RPMI8226 (cell line): ENCODE data around the gene BCAN.

Experiments
- DNase-seq: peaks from one replicate; pipeline ENCODE4 v3.0.0-alpha.2; 2015

The BCAN gene

DNA sequence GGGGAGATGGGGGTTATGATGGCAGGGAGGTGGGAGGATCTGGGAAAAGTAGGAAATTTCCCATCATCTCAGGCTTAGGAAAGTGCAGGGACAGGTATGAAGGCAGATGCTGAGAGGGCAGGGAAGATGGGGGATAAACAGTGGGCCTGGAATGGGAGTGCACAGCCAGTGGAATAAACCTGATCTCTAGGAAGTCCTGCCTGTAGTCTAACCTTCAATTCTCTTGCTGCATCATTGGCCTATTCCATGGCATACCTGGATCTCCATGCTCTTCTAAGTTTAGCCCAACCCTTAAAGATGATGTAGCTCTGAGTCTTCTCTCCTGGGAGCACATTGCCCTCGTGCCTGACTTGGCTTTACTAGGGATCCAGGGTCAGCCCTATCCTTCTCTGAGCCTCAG, 2.7 kb downstream of the BCAN start:
- DNase-seq = no peak

DNA sequence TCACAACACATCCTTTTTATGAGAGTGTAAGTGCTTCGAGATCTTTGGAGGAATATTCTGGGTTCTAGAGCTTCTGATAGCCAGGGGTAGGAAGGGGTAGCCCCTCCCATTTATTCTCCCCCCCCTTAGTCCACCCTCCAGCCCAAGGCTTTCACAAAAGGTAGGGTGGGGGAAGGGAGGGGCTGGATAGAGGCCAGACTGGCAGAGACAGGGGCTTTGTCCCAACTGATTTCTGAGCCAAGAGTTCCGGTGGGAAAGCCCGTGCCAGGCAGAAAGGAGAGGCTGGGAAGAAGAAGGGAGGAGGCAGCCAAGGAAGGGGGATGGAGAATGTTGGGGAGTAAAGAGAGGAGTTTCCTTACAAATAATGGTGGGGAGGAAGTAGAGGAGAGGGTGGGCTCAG, 3.1 kb downstream of the BCAN start:
- no peak for DNase-seq

DNA sequence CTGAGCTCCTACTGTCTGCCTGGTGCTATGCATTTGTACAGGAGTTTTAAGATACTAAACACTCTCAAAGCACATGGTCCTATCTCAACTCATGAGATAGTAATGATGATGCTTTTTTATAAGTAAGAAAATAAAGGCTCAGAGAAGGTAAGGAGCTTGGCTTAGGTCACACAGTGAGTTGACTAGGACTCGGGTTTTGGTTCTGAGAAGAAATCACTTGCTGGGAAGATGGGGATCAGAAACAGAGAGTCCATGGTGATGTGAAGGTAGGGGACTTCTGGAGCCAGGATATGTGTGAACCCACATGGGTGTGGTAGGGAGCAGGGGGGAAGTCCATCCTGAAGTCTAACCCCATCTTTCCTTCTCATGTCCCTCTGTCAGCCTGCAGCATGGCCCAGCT, 3.7 kb downstream of the BCAN start:
- no peak for DNase-seq

GRCh38 chr1:156646738-156647211, 4.9 kb downstream of the BCAN start:
- DNase-seq = no peak

DNA sequence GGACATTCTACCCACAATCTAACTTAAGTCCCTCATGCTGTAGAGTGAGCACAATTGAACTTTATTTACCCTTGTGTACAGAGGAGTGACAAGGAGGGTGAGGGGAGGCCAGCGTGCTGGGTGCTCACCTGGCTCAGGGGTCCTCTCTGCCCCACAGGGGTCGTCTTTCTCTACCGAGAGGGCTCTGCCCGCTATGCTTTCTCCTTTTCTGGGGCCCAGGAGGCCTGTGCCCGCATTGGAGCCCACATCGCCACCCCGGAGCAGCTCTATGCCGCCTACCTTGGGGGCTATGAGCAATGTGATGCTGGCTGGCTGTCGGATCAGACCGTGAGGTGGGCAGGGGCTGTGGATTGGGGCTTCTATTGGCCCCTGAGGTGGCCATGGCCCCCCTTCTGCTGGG, 5.4 kb downstream of the BCAN start:
- no peak for DNase-seq

DNA sequence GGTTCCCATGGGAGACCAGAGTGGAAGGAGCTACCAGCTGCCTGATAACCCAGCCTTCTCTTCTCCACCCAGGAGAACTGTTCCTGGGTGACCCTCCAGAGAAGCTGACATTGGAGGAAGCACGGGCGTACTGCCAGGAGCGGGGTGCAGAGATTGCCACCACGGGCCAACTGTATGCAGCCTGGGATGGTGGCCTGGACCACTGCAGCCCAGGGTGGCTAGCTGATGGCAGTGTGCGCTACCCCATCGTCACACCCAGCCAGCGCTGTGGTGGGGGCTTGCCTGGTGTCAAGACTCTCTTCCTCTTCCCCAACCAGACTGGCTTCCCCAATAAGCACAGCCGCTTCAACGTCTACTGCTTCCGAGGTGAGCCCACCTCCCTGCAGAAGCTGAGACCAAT, 6.6 kb downstream of the BCAN start:
- DNase-seq = no peak

- DNase-seq = no peak
Measured at GRCh38 chr1:156648951-156649350, 7.0 kb downstream of the BCAN start.

DNA sequence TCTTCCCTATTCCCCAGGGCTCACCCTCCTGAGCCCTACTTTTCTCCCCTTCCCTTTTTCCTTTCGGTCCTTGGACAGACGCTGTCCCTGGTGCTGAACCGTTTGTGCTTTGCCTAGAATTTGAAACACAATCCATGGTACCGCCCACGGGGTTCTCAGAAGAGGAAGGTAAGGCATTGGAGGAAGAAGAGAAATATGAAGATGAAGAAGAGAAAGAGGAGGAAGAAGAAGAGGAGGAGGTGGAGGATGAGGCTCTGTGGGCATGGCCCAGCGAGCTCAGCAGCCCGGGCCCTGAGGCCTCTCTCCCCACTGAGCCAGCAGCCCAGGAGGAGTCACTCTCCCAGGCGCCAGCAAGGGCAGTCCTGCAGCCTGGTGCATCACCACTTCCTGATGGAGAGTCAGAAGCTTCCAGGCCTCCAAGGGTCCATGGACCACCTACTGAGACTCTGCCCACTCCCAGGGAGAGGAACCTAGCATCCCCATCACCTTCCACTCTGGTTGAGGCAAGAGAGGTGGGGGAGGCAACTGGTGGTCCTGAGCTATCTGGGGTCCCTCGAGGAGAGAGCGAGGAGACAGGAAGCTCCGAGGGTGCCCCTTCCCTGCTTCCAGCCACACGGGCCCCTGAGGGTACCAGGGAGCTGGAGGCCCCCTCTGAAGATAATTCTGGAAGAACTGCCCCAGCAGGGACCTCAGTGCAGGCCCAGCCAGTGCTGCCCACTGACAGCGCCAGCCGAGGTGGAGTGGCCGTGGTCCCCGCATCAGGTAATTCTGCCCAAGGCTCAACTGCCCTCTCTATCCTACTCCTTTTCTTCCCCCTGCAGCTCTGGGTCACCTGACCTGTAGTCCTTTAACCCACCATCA, 10.4 kb downstream of the BCAN start:
- DNase-seq = peak; percentile 70

- no peak for DNase-seq
Measured at GRCh38 chr1:156652992-156653355, 11.1 kb downstream of the BCAN start.

- DNase-seq = no peak
Measured at GRCh38 chr1:156654700-156655099, 12.8 kb downstream of the BCAN start.

DNA sequence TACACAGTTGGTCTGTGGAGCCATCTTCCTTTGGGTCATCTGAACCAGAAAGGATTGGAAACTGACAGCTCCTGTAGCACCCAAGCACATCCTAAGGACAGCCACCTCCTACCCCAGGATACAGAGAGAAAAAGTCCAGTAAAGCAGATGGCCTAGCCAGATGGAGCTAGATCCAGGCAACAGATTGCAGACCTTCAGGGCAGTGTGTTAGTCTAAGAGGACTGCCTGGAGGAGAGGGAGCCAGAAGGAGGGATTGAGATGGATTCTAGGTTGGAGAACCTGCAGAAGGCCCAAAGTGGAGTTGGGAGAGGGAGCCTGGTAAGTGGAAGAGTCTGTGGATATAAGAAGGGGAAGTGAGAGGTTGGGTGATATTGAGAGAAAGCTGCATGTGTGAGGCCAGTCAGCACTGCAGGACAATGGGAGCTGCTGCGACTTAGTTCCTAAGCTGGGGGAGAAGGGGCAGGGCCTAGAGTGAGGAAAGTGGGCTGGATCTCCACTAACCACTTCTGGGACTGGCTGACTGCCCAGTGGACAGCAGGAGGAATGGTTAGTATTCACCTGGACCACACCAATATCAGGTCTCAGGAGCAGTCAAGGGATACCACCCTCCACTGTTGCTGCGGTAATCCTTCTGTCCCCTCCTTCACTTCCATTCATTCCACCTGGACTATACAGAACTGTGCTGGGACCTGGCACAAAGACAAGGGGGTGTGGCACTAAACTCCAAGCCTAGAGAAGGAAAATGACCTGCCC, 13.4 kb downstream of the BCAN start:
- DNase-seq = peak; percentile 37

GRCh38 chr1:156655904-156656516, 14.1 kb downstream of the BCAN start:
- DNase-seq = no peak

DNA sequence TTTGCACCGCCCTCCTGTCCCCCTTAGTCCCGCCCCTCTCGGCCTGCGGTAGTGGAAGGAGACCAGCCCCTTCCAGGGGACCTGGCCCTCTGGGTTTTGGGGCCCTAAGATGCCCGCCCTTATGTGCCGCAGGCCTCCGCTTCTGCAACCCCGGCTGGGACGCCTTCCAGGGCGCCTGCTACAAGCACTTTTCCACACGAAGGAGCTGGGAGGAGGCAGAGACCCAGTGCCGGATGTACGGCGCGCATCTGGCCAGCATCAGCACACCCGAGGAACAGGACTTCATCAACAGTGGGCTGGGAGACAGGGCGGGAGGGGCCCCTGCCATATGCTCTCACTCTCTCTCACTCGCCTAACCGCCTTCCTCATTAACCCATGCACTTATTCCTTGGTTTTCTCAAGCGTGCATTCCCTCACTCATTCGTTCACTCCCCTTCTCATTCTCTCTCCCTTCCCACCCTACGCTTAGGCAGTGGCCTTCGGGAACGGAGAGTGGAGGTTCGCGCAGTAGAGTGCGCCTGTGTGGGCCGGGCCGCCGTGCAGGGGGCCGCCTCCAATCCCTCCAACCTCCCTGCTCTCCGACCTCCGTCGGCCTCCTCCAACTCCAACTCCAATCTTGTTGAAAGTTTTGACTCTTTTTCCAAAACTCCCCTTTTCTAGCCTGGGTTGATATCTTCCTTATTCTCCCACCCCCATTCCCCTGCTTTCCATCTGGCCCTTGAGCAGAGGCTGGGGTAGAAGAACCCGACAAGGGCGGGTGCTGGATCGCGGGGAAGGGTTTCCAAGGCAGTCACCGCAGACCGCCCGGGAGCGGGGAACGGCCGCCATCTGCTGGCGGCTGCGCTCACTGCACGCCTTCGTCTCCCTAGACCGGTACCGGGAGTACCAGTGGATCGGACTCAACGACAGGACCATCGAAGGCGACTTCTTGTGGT, 15.2 kb downstream of the BCAN start:
- peak; percentile 65 for DNase-seq

GRCh38 chr1:156657741-156658319, 15.9 kb downstream of the BCAN start:
- no peak for DNase-seq

DNA sequence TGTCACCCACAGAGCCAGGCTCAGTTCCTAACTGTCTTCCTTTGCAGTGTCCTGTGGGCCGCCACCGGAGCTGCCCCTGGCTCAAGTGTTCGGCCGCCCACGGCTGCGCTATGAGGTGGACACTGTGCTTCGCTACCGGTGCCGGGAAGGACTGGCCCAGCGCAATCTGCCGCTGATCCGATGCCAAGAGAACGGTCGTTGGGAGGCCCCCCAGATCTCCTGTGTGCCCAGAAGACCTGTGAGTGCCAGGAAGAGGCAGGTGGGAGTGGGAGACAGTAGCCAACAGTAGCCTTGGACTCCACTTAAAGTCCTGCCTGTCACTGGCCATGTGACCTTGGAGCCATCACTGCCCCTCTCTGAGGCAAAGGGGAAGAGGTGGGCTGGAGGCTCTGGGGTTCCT, 16.6 kb downstream of the BCAN start:
- no peak for DNase-seq

DNA sequence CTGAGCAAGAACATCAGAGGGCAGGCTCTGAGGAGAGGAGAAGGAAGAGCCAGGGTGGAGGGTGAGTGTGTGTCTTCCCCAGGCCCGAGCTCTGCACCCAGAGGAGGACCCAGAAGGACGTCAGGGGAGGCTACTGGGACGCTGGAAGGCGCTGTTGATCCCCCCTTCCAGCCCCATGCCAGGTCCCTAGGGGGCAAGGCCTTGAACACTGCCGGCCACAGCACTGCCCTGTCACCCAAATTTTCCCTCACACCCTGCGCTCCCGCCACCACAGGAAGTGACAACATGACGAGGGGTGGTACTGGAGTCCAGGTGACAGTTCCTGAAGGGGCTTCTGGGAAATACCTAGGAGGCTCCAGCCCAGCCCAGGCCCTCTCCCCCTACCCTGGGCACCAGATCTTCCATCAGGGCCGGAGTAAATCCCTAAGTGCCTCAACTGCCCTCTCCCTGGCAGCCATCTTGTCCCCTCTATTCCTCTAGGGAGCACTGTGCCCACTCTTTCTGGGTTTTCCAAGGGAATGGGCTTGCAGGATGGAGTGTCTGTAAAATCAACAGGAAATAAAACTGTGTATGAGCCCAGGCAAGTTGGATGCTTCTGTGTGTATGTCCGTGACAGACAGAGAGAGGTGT, 17.1 kb downstream of the BCAN start:
- DNase-seq = no peak

DNA sequence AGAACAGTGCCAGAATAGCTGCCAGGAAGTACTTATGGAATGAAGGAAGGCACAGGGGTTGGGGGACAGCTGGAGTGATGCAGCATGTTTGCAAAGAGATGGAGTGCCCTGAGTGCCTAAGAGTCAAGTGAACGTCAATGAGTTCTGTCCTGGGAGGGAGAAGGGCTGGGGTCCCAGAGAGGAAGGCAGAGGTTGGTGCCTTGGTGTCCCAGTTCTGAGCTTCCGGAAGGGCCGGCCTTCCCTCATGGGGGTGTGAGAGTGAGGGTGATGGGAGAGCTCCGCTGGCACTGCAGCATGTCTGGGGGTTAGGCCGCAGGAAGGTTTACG, 17.7 kb downstream of the BCAN start:
- no peak for DNase-seq

- peak; percentile 97 for DNase-seq
Measured at GRCh38 chr1:156659988-156660751, 18.3 kb downstream of the BCAN start.

DNA sequence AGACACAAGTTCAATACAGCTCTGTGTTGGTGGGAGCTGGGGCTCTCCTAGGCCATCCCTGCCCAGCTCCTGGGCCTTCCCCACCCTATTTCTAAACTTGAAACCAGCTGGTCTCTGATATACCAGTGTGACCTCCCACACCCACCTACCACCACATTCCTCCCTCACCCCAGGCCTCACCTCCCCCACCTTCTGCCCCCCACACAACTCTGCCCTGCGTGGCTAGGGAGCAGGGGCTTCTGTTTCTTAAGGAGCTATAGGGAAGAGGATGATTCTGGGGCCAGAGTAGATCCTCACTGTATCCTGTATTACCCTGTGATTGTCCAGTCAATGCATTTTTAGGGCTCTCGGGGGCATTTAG, 18.8 kb downstream of the BCAN start:
- DNase-seq = no peak

DNA sequence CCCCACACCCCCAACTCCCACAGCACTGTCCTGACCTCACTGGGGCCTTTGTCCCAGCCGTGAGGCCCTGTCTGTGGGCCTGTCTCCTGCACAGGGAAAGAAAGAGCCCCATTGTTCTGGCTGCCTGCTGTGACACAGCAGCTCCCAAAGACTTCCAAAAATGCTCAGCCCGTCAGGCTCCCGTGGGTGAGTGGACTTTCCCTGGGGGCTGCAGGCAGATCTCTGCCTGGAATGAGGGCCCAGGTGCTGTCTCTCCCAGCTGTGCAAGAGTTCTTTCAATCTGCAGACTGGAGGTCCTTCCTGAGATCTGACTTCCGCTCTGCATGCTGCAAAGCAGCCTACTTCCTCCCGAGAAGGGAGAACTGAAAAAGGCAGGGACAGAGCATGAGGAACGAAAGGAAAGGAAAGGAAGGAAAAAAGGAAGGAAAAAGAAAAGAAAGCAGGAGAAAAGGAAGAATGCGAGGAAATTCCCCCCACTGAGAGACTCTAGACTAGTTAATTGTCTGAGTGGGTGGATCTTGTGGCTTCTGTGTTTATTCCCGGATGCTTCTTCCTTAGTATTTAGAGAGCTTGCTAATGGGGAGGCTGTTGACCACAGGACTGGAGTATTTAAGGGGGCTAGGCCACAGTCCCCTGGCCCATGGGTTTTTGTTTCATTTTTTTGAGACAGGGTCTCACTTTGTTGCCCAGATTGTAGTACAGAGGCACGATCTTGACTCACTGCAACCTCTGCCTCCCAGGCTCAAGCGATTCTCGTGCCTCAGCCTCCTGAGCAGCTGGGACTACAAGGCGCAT, 20.3 kb downstream of the BCAN start:
- DNase-seq = no peak

- no peak for DNase-seq
Measured at GRCh38 chr1:156662800-156663055, 20.8 kb downstream of the BCAN start.
